Loucy (cell line): ENCODE measurements around the gene SLC25A6.

ENCODE experiments used
- EZH2phosphoT487 ChIP-seq: fragments of 200-600 bp; IDR thresholded peaks from 2 replicates; pipeline ENCODE4 v1.6.1; 2018; ENCODE audit warnings: antibody characterized with exemption, mild to moderate bottlenecking, moderate library complexity, borderline replicate concordance
- TF ChIP-seq, protein P1 (sequence below): fragments of 200-600 bp; sonication (generic); conservative IDR thresholded peaks from 2 replicates; pipeline ENCODE4 v1.5.1; 2014; ENCODE audit warnings: mild to moderate bottlenecking, antibody characterized with exemption, low read length

DNA sequence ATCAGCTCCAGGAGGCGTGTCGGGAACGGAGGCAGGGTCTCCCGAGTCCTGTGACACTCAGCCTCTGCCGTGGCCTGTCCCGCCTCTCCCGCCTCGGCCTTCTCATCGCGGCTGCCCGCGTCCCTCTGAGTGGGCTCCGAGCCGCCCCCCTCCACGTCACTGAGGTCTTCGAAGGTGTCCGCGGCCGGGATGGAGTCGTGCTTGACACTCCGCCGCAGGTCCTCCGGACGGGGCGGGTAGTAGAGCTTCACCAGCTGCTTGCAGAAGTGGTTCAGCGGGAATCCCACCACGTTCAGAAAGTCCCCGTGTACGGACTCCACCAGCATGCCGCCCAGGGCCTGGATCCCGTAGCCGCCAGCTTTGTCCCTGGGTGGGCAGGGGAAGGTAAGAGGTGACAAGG lies 35.8 kb upstream of the SLC25A6 start:
- TF ChIP-seq, protein P1, sequence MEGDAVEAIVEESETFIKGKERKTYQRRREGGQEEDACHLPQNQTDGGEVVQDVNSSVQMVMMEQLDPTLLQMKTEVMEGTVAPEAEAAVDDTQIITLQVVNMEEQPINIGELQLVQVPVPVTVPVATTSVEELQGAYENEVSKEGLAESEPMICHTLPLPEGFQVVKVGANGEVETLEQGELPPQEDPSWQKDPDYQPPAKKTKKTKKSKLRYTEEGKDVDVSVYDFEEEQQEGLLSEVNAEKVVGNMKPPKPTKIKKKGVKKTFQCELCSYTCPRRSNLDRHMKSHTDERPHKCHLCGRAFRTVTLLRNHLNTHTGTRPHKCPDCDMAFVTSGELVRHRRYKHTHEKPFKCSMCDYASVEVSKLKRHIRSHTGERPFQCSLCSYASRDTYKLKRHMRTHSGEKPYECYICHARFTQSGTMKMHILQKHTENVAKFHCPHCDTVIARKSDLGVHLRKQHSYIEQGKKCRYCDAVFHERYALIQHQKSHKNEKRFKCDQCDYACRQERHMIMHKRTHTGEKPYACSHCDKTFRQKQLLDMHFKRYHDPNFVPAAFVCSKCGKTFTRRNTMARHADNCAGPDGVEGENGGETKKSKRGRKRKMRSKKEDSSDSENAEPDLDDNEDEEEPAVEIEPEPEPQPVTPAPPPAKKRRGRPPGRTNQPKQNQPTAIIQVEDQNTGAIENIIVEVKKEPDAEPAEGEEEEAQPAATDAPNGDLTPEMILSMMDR = no peak
- no peak for TF ChIP-seq EZH2phosphoT487
